WERI-Rb-1 (cell line): ENCODE data around the gene TMEM69.
A peak's percentile ranks its signal among the peaks of the same experiment; 100 is the strongest.

Experiments used
- DNase-seq: peaks from one replicate; pipeline ENCODE4 v3.0.0-alpha.2; 2020
- H3K27ac ChIP-seq: fragments of 250-450 bp; sonication (Bioruptor Pico); 2 replicates; pipeline ENCODE4 v1.5.1; 2020; ENCODE audit warnings: mild to moderate bottlenecking, moderate library complexity
- H3K27me3 ChIP-seq: fragments of 250-450 bp; sonication (Bioruptor Pico); 2 replicates; pipeline ENCODE4 v1.5.1; 2021; ENCODE audit warnings: mild to moderate bottlenecking, low read depth, moderate library complexity; ENCODE audit not compliant: insufficient read depth, severe bottlenecking
- H3K36me3 ChIP-seq: fragments of 250-450 bp; sonication (Bioruptor Pico); 2 replicates; pipeline ENCODE4 v1.5.1; 2020; ENCODE audit warnings: mild to moderate bottlenecking, moderate library complexity
- H3K4me3 ChIP-seq: 2 replicates; pipeline ENCODE4 v1.5.1; 2011; ENCODE audit warnings: low read depth, mild to moderate bottlenecking, control low read depth, low read length
- H3K9me3 ChIP-seq: fragments of 250-450 bp; sonication (Bioruptor Pico); 2 replicates; pipeline ENCODE4 v1.5.1; 2021; ENCODE audit warnings: mild to moderate bottlenecking, moderate library complexity; ENCODE audit not compliant: severe bottlenecking
- CTCF ChIP-seq: IDR thresholded peaks from 2 replicates; pipeline ENCODE4 v1.5.1; 2011; ENCODE audit warnings: low read depth, mild to moderate bottlenecking, control low read depth, inconsistent platforms, low read length

Gene TMEM69

GRCh38 chr1:45679123-45679522 lies 8.9 kb upstream of the TMEM69 start:
- Histone ChIP-seq H3K4me3 (no peak overlapping the region), H3K27ac (no peak overlapping the region), H3K9me3 (no peaks in the 10 kb centered on the region), H3K36me3 (peaks cover 5% of the 10 kb centered on the region), H3K27me3 (no peaks in the 10 kb centered on the region)
- no peak for TF ChIP-seq CTCF
- DNase-seq: no peak

GRCh38 chr1:45682942-45683341 lies 5.0 kb upstream of the TMEM69 start:
- no peak for DNase-seq
- Histone ChIP-seq H3K36me3 (peaks cover 8% of the 10 kb centered on the region), H3K27ac (no peak overlapping the region), H3K9me3 (no peaks in the 10 kb centered on the region), H3K4me3 (no peak overlapping the region), H3K27me3 (no peaks in the 10 kb centered on the region)
- no peak for TF ChIP-seq CTCF

- peaks cover 3% of the 10 kb centered on the region; the same call in 1 of the 2 replicates for H3K36me3 ChIP-seq
- H3K4me3 ChIP-seq: no peak overlapping the region
- no peak overlapping the region for H3K27ac ChIP-seq
- no peaks in the 10 kb centered on the region for H3K9me3 ChIP-seq
- no peak for TF ChIP-seq CTCF
- DNase-seq: no peak
- no peaks in the 10 kb centered on the region for H3K27me3 ChIP-seq
Measured at GRCh38 chr1:45684402-45684801, 3.6 kb upstream of the TMEM69 start.

GRCh38 chr1:45685308-45686014 lies 2.5 kb upstream of the TMEM69 start:
- DNase-seq: no peak
- peak overlapping the region; percentile 95 for H3K27ac ChIP-seq
- H3K36me3 ChIP-seq: peaks cover 3% of the 10 kb centered on the region; the same call in 1 of the 2 replicates
- H3K9me3 ChIP-seq: no peaks in the 10 kb centered on the region
- H3K27me3 ChIP-seq: no peaks in the 10 kb centered on the region
- no peak for TF ChIP-seq CTCF
- H3K4me3 ChIP-seq: peak overlapping the region; percentile 66

- no peaks in the 10 kb centered on the region for H3K27me3 ChIP-seq
- H3K36me3 ChIP-seq: peaks cover 4% of the 10 kb centered on the region; the same call in 1 of the 2 replicates
- DNase-seq: peak; percentile 61
- TF ChIP-seq CTCF: peak; percentile 39; the same call in 1 of the 2 replicates
- peak overlapping the region; percentile 95 for H3K27ac ChIP-seq
- H3K4me3 ChIP-seq: peak overlapping the region; percentile 66
- no peaks in the 10 kb centered on the region for H3K9me3 ChIP-seq
Measured at GRCh38 chr1:45686015-45686287, 2.0 kb upstream of the TMEM69 start.
